ENCODE data around the gene TPST2.

TPST2 gene

GRCh38 chr22:26553056-26553752 is 36.7 kb downstream of the TPST2 start:
- DNase-seq (ENCODE audit: low spot score): no peak

GRCh38 chr22:26552466-26552865 is 37.5 kb downstream of the TPST2 start:
- DNase-seq (ENCODE audit: low spot score): no peak

- DNase-seq (ENCODE audit: low spot score): no peak
Observed at GRCh38 chr22:26551568-26551967, 38.4 kb downstream of the TPST2 start.

GRCh38 chr22:26550498-26551033 is 39.4 kb downstream of the TPST2 start:
- no peak for DNase-seq (ENCODE audit: low spot score)

- no peak for DNase-seq (ENCODE audit: low spot score)
Observed at GRCh38 chr22:26549902-26550497, 39.9 kb downstream of the TPST2 start.

- no peak for DNase-seq (ENCODE audit: low spot score)
Observed at GRCh38 chr22:26548984-26549383, 40.9 kb downstream of the TPST2 start.

GRCh38 chr22:26548303-26548702 is 41.6 kb downstream of the TPST2 start:
- DNase-seq (ENCODE audit: low spot score): no peak

GRCh38 chr22:26547837-26548236 is 42.1 kb downstream of the TPST2 start:
- DNase-seq (ENCODE audit: low spot score): no peak

GRCh38 chr22:26547426-26547825 is 42.5 kb downstream of the TPST2 start:
- no peak for DNase-seq (ENCODE audit: low spot score)

- no peak for DNase-seq (ENCODE audit: low spot score)
Observed at GRCh38 chr22:26546282-26546681, 43.6 kb downstream of the TPST2 start.

GRCh38 chr22:26545827-26546226 is 44.1 kb downstream of the TPST2 start:
- no peak for DNase-seq (ENCODE audit: low spot score)

GRCh38 chr22:26545385-26545784 is 44.5 kb downstream of the TPST2 start:
- DNase-seq (ENCODE audit: low spot score): no peak

- no peak for DNase-seq (ENCODE audit: low spot score)
Observed at GRCh38 chr22:26544489-26544888, 45.4 kb downstream of the TPST2 start.

GRCh38 chr22:26542831-26543230 is 47.1 kb downstream of the TPST2 start:
- DNase-seq (ENCODE audit: low spot score): no peak

GRCh38 chr22:26541167-26541819 is 48.6 kb downstream of the TPST2 start:
- no peak for DNase-seq (ENCODE audit: low spot score)

- DNase-seq (ENCODE audit: low spot score): no peak
Observed at GRCh38 chr22:26540119-26540518, 49.8 kb downstream of the TPST2 start.

- DNase-seq (ENCODE audit: low spot score): no peak
Observed at GRCh38 chr22:26536762-26537134, 53.2 kb downstream of the TPST2 start.

- DNase-seq (ENCODE audit: low spot score): no peak
Observed at GRCh38 chr22:26536056-26536761, 53.7 kb downstream of the TPST2 start.

- no peak for DNase-seq (ENCODE audit: low spot score)
Observed at GRCh38 chr22:26535603-26535908, 54.4 kb downstream of the TPST2 start.

GRCh38 chr22:26534874-26535602 is 54.9 kb downstream of the TPST2 start:
- DNase-seq (ENCODE audit: low spot score): no peak

- DNase-seq (ENCODE audit: low spot score): no peak
Observed at GRCh38 chr22:26534171-26534855, 55.6 kb downstream of the TPST2 start.

- DNase-seq (ENCODE audit: low spot score): no peak
Observed at GRCh38 chr22:26529345-26529744, 60.6 kb downstream of the TPST2 start.

Data from hematopoietic multipotent progenitor cell treated with erythropoietin and hydrocortisone succinate and interleukin-3 and kit ligand, for 17 days (in vitro differentiated cells).